NCI-H510A treated with DMSO at 0.1 percent for 48 hours (cell line): ENCODE data around the gene MMD2.
A peak's percentile ranks its signal among the peaks of the same experiment; 100 is the strongest.

Experiments used
- DNase-seq: peaks from one replicate; lab custom pipeline; 2025; lab: John Stamatoyannopoulos, UW

The MMD2 gene

DNA sequence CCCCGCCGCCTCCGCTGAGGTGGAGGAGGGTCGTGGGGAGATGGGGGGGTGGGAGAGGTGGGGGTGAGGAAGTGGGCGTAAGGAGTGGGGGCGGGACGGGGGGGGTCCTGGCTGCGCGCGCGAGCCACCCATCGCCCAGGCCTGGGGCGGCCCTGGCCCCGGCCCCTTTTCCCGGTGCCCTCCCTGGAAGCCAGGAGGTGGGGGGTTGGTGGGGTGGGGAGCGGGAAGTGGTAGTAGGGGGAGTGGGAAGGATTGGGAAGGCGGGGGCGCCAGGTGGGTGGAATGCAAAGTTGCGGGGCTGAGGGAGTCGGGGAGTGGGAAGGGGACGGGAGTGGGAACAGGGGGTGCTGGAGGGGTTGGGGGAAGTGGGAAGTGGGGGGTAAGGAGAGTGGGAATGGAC lies 319 bp upstream of the MMD2 start:
- DNase-seq, result no peak

DNA sequence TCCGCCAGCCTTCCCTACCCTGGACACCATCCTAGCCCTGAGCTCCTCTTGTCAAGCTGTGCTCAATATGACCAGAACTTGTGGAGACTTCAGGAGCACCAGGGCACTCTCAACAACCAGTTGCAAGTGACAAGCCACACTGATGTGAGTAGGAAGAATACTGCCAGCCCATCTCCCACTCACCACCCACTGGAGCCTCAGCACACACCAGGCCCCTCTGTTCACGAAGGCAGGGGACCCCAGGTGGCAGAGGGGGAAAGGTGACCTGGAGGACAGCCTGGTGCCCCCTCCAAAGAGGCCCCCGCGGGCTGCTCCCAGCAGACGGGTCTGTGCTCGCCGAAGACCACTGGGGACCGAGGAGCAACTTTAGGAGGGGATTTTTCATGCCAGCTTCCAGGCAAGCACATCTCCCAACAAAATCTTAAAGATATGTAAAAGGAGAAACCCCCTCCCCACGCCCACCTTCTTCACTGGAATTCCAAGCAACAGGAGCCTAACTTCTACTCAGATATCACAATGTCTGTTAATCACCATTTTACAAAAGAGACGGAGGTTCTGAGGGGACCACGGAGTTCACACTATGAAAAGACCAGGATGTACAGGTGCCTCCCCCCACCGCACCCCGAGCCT lies 1.0 kb downstream of the MMD2 start:
- DNase-seq, result no peak

- DNase-seq, result no peak
These were observed 6.9 kb downstream of the MMD2 start for GRCh38 chr7:4951903-4952636.

GRCh38 chr7:4951304-4951703 lies 7.7 kb downstream of the MMD2 start:
- no peak for DNase-seq

GRCh38 chr7:4948402-4948801 lies 10.6 kb downstream of the MMD2 start:
- DNase-seq, result no peak

- no peak for DNase-seq
These were observed 13.0 kb downstream of the MMD2 start for GRCh38 chr7:4945949-4946348.

DNA sequence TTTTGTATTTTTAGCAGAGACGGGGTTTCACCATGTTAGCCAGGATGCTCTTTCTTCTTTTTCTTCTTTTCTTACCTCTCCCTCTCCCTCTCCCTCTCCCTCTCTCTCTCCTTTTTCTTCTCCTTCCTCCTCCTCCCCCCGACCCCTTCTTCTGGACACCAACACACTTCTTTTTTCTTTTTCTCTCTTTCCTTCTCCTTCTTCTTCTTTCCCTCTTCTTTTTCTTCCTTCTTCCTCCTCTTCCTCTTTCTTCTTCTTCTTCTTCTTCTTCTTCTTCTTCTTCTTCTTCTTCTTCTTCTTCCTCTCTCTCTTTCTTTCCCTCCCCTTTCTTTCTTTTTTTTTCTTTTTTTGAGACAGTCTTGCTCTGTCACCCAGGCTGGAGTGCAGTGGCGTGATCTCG lies 14.0 kb downstream of the MMD2 start:
- no peak for DNase-seq

GRCh38 chr7:4943297-4943696 lies 15.7 kb downstream of the MMD2 start:
- DNase-seq, result no peak

DNA sequence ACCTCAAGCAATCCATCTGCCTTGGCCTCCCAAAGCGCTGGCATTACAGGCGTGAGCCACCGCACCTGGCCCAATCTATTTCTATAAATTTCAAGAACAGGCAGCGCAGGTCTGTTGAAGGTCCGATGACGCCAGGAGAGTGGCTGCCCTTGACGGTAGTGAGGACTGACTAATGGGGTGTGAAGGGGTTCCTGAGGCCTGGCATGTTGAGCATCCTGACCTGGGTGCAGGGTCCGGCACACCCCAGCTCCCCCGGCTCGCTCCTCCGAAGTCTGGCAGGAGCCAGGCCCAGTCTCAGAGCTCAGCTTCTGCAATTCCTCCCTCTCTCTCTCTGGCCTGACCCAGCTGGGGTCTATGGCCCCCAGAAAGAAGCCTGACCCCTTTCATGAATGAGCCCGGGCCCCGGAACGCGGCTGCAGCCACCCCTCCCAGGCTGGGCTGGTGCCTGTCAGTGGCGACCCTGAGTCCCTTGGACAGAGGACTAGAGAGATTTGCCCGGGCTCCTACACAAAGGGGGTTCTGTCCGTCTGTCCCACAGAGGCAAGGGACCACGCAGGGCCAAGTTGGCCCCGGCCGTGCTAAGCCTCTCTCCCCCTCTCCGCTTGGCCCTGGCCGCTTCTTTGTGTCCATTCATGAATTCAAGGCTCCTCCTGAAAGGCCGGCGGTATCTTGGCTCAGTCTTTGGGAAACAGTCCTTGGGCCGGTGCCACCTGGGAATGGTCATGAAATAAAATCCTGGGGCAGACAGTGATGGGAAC lies 18.8 kb downstream of the MMD2 start:
- DNase-seq, result no peak

- no peak for DNase-seq
These were observed 21.6 kb downstream of the MMD2 start for GRCh38 chr7:4937411-4937810.

DNA sequence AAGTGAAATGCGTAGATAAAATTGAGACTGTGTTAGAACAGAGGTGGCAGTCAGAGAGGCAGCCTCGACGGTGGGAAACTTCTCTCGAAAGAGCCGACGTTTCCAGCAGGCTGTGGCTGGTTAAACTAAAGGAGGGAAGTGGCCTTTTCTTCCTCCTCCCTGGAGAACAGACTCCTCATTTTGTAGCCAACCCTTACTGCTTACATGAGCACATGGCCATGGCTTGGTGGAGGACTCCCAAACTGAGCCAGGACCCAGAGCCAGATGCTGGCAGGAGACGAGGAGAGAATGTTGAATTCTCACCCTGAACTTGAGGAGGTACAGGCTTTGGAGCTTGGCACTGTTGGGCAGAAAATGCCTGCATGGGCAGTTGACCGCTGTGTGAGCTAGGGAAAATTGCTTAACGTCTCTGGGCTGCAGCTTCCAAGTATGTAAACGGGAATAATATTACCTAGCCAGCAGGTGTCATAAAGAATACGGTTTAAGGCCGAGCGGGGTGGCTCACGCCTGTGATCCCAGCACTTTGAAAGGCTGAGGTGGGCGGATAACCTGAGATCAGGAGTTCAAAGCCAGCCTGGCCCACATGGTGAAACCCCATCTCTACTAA lies 24.5 kb downstream of the MMD2 start:
- no peak for DNase-seq

- peak; percentile 77 for DNase-seq
These were observed 27.0 kb downstream of the MMD2 start for GRCh38 chr7:4931943-4932342.

DNA sequence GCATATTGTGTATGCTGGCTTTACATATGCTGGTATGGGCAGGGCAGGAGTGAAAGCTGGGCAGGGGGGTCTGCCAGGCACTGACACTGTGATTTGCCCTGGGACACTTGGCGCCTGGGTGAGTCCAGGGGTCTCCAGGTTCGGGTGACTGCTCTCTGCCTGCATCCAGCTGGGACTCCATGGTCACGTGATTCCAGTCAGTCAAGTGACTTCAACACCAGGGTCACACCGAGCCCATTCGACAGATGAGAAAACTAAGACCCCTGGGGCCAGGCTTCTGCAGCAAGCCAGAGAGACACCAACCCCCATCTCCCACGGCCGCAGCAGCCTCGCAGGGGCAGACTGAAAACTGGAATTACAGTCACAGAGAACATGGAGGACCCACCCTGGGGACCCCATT lies 30.0 kb downstream of the MMD2 start:
- no peak for DNase-seq

DNA sequence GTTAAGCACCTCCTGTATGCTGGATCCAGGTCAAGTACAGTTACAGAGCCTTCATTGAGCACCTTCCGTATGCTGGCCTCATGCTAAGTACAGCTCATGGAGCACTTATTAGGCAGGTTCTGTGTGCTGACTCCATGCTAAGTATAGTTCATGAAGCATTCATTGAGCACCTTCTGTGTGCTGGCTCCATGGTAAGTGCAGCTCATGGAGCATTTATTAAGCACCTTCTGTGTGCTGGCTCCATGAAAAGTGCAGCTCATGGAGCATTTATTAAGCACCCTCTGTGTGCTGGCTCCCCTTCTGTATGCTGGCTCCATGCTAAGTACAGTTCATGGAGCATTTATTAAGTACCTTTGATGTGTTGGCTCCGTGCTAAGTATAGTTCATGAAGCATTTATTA lies 30.5 kb downstream of the MMD2 start:
- no peak for DNase-seq

DNA sequence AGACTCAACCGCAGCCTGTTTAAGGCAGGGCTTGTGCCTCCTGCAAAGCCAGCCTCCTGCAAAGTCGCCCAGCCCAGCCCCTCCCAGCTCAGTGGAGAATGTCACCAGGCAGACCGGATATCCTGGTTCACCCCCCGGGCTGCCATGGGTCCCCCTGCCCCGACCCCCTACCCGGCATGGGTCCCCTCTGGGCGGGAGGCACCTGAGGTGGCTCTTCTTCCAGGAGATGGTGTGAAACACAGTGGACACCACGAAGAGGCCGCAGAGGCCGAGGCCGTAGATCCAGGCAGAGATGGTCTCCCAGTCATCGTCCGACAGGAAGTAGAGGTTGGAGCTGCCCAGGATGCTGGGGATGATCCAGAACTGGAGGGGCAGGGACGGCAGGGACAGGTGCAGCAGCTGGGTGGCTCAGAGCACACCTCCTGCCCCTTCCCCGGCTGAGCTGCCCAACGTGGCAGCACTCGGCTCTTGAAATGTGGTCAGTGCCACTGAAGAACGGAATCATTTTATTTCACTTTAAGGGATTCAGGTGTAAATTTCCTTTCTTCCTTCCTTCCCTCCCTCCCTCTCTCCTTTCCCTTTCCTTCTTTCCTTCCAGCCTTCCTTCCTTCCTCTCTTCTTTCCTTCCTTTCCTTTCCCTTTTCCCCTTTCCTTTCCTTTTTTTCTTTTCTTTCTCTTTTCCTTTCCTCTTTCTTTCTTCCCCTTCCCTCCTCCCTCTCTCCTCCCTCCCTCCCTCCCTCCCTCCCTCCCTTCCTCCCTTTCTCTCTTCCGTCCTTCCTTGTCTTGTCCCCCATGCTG lies 38.8 kb downstream of the MMD2 start:
- no peak for DNase-seq

DNA sequence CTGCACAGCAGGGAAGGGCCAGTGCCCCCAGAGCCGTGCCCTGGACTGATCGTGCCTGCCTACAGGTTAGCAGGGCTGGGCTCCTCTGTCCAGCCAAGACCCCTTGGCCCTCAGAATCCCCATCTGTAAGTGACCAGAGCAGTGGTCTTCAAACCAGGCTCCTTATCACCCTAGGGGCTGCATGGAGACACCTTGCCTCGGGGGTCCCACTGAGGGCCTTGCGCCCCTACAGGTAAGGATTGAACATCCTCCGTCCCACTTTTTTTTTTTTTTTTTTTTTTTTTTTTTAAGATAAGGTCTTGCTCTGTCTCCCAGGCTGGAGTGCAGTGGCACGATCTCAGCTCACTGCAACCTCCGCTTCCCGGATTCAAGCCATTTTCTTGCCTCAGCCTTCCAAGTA lies 42.9 kb downstream of the MMD2 start:
- DNase-seq, result no peak

- no peak for DNase-seq
These were observed 47.7 kb downstream of the MMD2 start for GRCh38 chr7:4911111-4911828.

- DNase-seq, result no peak
These were observed 52.3 kb downstream of the MMD2 start for GRCh38 chr7:4906682-4907081.

DNA sequence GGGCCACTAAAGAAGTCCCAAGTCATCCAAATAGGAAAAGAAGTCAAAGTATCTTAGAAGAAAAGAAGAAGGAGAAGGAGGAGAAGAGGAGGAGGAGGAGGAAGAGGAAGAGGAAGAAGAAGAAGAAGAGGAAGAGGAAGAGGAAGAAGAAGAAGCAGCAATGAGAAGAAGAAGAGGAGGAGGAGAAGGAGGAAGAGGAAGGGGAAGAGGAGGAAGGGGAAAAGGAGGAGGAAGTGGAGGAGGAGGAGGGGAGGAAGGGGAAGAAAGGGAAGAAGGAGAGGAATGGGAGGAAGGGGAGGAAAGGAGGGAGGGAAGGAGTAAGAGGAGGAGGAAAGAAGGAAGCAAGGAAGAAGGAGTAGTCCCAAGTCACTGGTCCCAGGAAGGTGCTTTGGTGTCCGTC lies 53.8 kb downstream of the MMD2 start:
- no peak for DNase-seq

DNA sequence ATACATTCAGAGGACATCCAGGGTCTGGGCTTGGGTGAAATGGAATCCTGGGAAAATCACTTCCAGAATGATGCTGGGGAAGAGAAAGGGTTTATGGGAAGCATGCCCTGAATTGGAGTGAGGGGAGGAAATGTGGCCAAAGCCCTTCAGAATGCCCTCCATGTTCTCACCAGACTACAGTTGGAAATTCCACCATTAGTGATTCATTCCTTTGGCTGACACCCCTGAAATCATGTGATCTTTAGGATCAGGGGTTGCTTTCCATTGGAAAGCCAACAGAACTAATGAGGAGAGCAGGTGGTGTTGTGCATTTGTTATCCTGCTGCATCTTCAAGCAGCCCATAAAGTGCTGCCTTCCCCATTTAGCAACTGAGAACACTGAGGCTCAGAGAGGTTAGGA lies 54.6 kb downstream of the MMD2 start:
- DNase-seq, result no peak

- DNase-seq, result no peak
These were observed 63.2 kb downstream of the MMD2 start for GRCh38 chr7:4895766-4896165.
